HTR-8/SVneo (cell line): ENCODE measurements around the gene ACVRL1.
"Not testable (repeated sequence)": the region's sequence is repeated elsewhere in the genome, so short reads cannot be mapped to it uniquely, and the experiment has no call there.

Experiments used
- DNase-seq: peaks from one replicate; pipeline ENCODE4 v3.0.0; 2011; ENCODE audit warnings: low spot score, mixed read lengths; ENCODE audit not compliant: insufficient read length
- FAIRE-seq: peaks from 2 replicates; lab custom pipeline; 2011; peaks lifted over from hg19 to GRCh38; lab: Jason Lieb, UNC

Gene ACVRL1

DNA sequence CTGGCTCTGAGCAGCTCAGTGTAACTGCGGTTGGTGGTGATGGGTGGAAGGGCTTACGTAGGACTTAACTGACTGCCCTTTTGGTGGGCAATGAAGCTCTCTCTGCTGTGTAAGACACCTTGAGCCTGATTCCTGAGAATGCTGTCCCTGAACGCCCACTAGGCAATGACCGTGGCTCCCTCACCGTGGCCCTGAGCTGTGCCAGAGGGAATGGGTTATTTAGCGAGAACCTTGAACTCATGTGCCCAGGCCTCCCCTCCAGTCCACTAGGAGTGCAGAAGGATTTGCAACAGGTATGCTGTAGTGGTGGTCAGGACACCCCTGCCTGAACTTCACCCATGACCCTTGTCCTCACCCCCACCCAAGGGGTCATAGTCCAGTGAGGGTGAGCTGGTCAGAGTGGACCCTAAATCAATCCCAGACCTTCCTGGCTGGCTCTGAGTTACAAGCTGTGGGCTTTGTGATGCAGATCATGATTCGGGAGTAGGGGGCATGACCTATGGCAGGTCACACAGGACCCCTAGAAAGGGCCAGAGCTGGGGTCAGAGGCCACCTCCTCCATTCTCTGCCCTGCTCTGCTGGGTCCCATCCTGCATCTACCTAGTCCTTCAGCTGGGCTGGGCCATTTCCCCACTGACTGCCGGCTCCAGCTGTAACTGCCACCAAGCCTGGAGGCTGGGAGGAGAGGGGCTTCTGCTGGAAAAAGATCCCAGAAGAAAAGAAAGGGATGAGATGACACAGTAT, 33.9 kb upstream of the ACVRL1 start:
- DNase-seq, result no peak
- FAIRE-seq, result no peak

DNA sequence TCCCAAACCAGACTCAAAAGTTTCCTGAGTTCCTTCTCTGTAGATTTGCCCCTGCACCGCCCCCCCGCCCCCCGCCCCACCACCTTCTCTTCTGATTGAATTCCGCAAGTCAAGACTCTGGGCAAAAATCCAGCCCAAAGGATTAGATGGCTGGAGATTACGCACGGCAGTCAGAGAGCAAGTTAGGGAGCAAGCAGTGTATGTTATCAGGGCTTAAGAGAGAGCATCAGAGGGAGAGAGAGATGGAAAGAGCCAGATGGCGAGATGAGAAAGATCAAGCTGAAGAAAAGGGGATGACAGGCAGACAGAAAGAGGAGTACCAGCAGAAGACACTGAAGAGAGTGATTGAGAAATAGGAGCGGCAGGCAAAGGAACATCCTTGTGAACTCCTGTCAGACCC, 33.3 kb upstream of the ACVRL1 start:
- FAIRE-seq (no peak), DNase-seq (no peak)

- DNase-seq, result no peak
- no peak for FAIRE-seq
These were observed 32.8 kb upstream of the ACVRL1 start for GRCh38 chr12:51874486-51874885.

DNA sequence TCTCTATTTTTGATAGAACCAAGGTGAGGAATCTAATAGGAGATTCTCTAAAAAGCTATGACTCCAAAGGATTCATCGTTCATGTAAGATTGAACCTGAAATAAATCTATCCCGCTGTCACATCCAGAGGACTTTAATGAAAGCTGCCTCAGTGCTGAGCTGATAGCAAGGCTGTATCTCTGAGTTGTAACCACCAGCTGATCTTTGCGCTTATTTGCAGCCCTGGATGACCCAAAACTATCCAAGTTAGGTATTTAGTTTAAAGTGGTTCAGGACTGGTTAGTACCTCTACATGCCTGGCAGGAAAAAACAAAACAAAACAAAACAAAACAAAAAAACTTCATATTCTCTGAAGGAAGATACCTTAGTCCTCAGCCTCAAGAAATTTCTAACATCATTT, 28.2 kb upstream of the ACVRL1 start:
- no peak for FAIRE-seq
- DNase-seq, result no peak

- no peak for FAIRE-seq
- no peak for DNase-seq
These were observed 24.0 kb upstream of the ACVRL1 start for GRCh38 chr12:51883295-51883694.

DNA sequence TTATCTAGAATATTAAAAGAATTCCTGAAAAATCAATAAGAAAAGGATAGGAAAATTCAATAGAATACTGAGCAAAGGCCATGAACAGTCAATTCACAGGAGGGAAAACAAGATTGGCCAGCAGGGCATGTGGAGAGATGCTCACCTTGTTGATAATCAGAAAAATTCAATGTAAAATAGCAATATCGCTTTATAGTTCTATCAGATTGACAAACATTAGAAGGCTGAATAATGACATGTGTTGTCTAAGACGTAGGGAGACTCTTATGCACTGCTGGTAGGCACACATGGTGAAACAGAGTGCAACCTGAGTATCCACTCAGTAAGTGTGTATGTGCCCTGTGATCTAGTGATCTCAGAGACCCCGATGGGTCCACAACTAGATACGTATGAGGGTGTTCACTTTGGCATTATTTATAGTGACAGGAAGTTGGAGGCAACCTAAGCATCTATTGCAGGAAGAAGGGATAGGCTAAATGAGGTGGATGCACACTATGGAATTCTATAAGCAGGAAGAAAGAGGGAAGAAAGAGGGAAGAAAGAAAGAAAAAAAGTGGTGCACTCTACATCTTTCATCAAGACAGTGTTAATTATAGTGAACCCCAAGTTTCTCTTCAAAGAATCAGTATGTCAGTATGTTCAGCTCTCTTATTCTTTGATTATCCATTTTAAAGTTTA, 23.2 kb upstream of the ACVRL1 start:
- DNase-seq (no peak), FAIRE-seq (no peak)

DNA sequence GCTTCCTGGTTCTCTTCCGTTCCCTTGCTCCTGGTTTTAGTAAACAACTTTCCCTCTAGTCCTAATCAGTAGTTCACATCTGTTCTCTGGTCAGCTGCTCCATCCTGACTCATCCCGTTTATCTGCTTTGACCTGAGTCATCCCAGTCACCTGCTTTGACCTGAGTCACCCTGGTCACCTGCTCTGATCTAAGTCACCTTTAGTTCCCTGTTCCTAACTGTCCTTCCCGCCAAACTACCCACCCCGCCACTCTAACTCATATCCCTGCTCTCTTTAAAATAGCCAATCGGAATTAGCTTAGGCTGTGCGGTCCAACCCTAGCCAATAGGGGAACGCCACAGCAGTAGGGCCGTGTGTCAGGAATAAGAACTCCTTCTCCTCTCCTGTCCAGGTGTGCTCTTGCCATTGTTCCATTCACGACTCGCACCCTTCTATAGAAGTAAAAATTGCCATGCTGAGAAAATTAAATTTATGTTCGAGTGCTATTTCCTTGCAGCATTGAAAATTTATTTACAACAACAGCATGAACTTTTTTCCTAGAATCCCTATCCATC, 22.6 kb upstream of the ACVRL1 start:
- FAIRE-seq (no peak), DNase-seq (no peak)

DNA sequence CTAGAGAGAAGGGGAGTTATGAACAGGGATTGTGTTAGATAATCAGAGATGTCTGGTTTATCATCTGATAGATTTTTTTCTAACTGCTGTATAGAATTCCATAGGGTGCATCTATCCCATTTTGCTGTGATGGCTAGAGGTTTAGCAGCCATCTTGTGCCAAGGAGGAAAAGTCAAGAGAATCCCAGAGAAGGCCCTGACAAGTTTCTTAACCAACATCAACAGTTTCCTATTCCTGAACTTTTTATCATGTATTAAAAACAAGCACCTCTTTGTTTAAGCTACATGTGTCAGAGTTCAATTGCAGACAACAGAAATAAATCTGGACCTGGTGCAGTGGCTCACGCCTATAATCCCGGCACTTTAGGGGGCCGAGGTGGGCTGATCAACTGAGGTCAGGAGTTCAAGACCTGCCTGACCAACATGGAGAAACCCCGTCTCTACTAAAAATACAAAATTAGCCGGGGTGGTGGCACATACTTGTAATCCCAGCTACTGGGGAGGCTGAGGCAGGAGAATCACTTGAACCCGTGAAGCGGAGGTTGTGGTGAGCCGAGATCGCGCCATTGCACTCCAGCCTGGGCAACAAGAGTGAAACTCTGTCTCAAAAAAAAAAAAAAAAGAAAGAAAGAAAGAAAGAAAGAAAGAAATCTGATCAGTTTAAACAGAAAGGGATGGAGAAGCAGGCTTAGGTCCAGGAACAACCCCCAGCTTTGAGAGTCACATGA, 21.8 kb upstream of the ACVRL1 start:
- not testable (repeated sequence) for DNase-seq, FAIRE-seq

DNA sequence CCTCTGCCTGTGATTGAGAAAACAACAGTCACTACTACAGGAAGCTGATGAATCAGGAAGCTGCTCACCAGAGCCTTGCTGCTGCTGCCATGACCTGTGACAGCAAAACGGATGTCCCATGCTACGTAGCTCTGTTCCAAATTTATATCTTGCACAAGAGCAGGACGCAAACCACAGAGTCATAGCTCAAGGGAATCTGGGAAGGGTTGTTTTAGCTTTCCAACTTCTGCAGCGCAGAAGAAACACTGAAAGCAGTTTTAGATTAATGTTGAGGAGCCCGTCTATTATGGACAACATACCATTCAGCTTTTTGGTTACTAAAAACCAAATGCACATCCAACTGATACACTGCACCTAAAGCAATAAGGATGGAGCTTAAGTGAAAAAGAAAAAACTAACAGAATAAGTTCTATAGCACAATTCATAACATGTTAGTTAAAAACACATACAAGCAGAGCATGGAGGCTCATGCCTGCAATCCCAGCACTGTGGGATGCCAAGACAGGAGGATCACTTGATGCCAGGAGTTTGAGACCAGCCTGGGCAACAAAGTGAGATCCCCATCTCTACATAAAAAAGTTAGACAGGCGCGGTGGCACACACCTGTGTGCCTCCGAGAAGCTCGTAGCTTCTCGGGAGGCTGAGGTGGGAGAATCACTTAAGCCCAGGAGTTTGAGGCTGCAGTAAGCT, 21.1 kb upstream of the ACVRL1 start:
- FAIRE-seq (no peak), DNase-seq (peak; percentile 89)

GRCh38 chr12:51887476-51888315, 19.6 kb upstream of the ACVRL1 start, which contains the start of gene ANKRD33:
TSS of gene ANKRD33 (plus strand) at chr12:51888103. CDS start at chr12:51888187, 84 bp downstream.
- FAIRE-seq (no peak), DNase-seq (no peak)

DNA sequence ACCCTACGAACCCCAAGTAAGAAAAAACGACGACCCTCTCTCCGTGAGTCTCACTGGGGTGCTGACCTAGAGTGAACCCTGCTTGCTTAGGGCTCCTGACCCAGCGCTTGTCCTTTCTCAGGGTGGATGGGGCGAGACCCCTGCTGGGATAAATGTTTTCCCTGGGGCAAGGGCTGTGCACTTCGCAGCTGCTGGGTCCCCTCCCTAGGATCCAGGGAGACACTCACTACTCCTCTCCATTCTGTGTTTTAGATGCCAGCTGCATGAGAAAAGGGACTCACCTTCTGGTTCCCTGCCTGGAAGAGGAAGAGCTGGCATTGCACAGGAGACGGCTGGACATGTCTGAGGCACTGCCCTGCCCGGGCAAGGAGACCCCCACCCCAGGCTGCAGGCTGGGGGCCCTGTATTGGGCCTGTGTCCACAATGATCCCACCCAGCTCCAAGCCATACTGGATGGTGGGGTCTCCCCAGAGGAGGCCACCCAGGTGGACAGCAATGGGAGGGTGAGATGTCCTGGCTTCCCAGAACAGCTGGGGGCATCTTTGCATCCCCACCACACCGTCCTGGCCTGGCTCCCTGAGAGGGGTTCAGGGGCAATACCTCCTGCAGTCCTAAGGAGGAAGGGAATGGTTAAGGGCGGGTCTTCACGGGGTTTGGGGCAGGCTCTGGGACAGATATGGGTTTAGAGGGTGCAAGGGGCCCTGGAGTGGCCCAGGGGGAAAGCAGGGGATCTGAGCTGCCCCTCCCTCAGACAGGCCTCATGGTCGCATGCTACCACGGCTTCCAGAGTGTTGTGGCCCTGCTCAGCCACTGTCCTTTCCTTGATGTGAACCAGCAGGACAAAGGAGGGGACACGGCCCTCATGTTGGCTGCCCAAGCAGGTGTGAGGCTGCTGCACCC, 18.7 kb upstream of the ACVRL1 start:
- no peak for DNase-seq
- FAIRE-seq, result no peak

- FAIRE-seq, result no peak
- DNase-seq, result no peak
These were observed 17.8 kb upstream of the ACVRL1 start for GRCh38 chr12:51889216-51890132.

- FAIRE-seq (no peak), DNase-seq (no peak)
These were observed 17.2 kb upstream of the ACVRL1 start for GRCh38 chr12:51890133-51890464.

DNA sequence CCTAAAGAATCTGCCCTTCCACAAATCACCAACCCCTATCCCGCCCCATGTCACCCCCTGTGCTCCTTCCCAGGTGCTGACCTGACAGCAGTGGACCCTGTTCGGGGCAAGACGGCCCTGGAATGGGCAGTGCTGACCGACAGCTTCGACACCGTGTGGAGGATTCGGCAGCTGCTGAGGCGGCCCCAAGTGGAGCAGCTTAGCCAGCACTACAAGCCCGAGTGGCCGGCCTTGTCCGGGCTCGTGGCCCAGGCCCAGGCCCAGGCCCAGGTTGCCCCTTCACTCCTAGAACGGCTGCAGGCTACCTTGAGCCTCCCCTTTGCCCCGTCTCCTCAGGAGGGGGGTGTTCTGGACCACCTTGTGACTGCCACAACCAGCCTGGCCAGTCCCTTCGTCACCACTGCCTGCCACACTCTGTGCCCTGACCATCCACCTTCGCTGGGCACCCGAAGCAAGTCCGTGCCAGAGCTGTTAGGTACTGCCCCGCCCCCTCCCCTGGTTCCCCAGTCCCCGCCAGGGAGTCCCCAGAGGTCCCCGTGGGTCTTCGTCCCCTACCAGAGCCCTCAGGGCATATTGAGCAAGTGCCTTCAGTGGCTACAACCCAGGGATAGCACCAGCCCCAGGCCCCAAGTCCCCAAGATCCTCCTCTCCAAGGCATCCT, 16.7 kb upstream of the ACVRL1 start:
- no peak for FAIRE-seq

DNA sequence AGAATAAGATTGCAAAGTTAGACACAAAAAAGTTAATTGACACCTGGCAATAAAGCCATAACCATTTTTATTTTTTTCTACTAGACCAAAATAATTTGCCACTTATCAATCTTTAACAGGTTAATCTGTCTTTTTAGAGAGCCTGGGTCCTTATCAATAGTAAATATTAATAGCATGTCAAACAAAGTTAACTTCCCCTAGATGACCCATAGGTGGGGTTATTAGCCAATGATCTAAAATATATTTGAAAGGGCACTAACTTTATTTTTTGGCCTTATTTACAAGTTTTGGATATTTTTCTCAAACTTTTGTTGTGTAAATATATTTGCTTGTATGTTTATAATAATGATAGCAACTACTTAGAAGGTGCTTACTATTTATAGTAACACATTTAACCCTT, 15.5 kb upstream of the ACVRL1 start:
- DNase-seq (no peak), FAIRE-seq (no peak)

More for the DNA sequence above, 16.7 kb upstream of the ACVRL1 start:
- DNase-seq, result no peak

GRCh38 chr12:51893786-51894185, 13.5 kb upstream of the ACVRL1 start:
- FAIRE-seq (no peak), DNase-seq (no peak)
